Ovary (tissue), 3 donors: ENCODE data around the gene PARD3B.

Experiments used
- EP300 ChIP-seq: sonication (generic); formaldehyde crosslinking; IDR thresholded peaks from one replicate; pipeline ENCODE4 v1.6.1; 2017; ENCODE audit warnings: antibody characterized with exemption
- POLR2A ChIP-seq: fragments of 450-650 bp; IDR thresholded peaks from one replicate; pipeline ENCODE4 v1.6.1; 2017; ENCODE audit warnings: antibody characterized with exemption, mild to moderate bottlenecking, moderate library complexity
- TF ChIP-seq, protein P1 (sequence below), 3 donors: fragments of 450-650 bp in 2 of 3; fragments of 200-600 bp in 1 of 3; IDR thresholded peaks; one replicate each; pipeline versions ENCODE4 v1.5.1 to v1.8.0; 2016 to 2022; ENCODE audit warnings: antibody characterized with exemption in 3 of 3, mild to moderate bottlenecking in 1 of 3
- donor health status: DM: no; HTN: no; CAD: no.

DNA sequence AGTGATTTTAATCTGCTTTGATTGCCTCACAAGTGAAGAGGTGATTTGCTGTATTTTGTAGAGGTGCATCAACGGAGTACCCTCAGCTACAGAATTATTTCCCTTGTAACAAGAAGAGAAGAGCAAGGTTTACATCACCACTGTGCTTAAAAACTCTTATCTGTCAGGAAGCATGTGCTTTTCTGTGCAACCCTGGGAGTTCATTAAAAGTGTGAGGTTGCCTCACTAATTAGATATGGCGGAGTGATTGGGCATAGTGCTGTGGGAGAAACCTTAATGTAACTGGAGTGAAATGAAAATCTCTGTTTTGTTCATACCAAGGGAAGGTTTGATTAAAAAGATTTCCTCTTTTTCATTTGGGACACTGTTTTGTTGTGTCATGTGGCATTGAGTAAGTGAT, 544.7 kb downstream of the PARD3B start:
- TF ChIP-seq, protein P1, sequence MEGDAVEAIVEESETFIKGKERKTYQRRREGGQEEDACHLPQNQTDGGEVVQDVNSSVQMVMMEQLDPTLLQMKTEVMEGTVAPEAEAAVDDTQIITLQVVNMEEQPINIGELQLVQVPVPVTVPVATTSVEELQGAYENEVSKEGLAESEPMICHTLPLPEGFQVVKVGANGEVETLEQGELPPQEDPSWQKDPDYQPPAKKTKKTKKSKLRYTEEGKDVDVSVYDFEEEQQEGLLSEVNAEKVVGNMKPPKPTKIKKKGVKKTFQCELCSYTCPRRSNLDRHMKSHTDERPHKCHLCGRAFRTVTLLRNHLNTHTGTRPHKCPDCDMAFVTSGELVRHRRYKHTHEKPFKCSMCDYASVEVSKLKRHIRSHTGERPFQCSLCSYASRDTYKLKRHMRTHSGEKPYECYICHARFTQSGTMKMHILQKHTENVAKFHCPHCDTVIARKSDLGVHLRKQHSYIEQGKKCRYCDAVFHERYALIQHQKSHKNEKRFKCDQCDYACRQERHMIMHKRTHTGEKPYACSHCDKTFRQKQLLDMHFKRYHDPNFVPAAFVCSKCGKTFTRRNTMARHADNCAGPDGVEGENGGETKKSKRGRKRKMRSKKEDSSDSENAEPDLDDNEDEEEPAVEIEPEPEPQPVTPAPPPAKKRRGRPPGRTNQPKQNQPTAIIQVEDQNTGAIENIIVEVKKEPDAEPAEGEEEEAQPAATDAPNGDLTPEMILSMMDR (IDR thresholded peaks at IDR 0.05), result no peak
- TF ChIP-seq POLR2A (no peak), EP300 (no peak)
